Measurements from ENCODE around the gene VWC2.

DNA sequence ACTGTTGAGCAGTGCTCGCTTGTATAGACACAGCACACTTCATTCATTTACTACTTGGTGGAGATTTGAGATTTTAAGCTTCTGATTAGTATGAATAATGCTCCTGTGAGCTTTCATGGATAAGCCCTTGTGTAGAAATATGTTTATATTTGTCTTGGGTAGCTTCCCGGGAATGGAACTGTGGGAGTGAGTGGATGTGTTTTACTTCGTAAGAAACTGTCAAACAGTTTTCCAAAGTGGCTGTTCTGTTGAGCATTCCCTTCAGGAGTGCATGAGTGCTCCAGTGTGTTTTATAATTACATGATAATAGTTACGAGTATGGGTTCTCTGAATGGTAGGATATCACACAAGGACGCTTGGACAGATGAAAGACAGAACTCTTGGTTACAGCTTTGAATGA, 49.4 kb downstream of the VWC2 start:
- TF ChIP-seq SRF (IDR thresholded peaks at IDR 0.05; ENCODE audit: low read depth, low read length) (no peak), POLR2A (IDR thresholded peaks at IDR 0.05; ENCODE audit: control extremely low read depth in 1 of 2, low read depth in 2 of 2, low read length in 2 of 2) (no peak), RAD21 (IDR thresholded peaks at IDR 0.05 in 1 of 2, conservative IDR thresholded peaks at IDR 0.05 in 1 of 2; ENCODE audit: low read depth in 2 of 2, low read length in 2 of 2) (no peak), YY1 (IDR thresholded peaks at IDR 0.05; ENCODE audit: low read depth, low read length) (no peak), EGR1 (IDR thresholded peaks at IDR 0.05; ENCODE audit: borderline replicate concordance, low read depth, low read length) (no peak), GABPA (IDR thresholded peaks at IDR 0.05; ENCODE audit: borderline replicate concordance, insufficient read depth, low read length) (no peak), KDM1A (IDR thresholded peaks at IDR 0.05; ENCODE audit: borderline replicate concordance, low read length) (no peak)
- TF ChIP-seq, protein P1, sequence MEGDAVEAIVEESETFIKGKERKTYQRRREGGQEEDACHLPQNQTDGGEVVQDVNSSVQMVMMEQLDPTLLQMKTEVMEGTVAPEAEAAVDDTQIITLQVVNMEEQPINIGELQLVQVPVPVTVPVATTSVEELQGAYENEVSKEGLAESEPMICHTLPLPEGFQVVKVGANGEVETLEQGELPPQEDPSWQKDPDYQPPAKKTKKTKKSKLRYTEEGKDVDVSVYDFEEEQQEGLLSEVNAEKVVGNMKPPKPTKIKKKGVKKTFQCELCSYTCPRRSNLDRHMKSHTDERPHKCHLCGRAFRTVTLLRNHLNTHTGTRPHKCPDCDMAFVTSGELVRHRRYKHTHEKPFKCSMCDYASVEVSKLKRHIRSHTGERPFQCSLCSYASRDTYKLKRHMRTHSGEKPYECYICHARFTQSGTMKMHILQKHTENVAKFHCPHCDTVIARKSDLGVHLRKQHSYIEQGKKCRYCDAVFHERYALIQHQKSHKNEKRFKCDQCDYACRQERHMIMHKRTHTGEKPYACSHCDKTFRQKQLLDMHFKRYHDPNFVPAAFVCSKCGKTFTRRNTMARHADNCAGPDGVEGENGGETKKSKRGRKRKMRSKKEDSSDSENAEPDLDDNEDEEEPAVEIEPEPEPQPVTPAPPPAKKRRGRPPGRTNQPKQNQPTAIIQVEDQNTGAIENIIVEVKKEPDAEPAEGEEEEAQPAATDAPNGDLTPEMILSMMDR (IDR thresholded peaks at IDR 0.05; ENCODE audit: control extremely low read depth in 1 of 3, insufficient read depth in 1 of 3, low read depth in 1 of 3, low read length in 3 of 3), result no peak
- TF ChIP-seq, protein P2, sequence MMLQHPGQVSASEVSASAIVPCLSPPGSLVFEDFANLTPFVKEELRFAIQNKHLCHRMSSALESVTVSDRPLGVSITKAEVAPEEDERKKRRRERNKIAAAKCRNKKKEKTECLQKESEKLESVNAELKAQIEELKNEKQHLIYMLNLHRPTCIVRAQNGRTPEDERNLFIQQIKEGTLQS (IDR thresholded peaks at IDR 0.05; ENCODE audit: insufficient read depth, low read depth, low read length), result no peak

Measured in H1 (cell line).